Measurements from ENCODE around the gene PRDX5. TPM values are rescaled to one million over a fixed set of nuclear protein-coding genes. Genes with fewer than 3 reads are reported as not detected.

PRDX5 gene
- total RNA-seq, result 100 to 1,000 TPM; 108 to 224 TPM

DNA sequence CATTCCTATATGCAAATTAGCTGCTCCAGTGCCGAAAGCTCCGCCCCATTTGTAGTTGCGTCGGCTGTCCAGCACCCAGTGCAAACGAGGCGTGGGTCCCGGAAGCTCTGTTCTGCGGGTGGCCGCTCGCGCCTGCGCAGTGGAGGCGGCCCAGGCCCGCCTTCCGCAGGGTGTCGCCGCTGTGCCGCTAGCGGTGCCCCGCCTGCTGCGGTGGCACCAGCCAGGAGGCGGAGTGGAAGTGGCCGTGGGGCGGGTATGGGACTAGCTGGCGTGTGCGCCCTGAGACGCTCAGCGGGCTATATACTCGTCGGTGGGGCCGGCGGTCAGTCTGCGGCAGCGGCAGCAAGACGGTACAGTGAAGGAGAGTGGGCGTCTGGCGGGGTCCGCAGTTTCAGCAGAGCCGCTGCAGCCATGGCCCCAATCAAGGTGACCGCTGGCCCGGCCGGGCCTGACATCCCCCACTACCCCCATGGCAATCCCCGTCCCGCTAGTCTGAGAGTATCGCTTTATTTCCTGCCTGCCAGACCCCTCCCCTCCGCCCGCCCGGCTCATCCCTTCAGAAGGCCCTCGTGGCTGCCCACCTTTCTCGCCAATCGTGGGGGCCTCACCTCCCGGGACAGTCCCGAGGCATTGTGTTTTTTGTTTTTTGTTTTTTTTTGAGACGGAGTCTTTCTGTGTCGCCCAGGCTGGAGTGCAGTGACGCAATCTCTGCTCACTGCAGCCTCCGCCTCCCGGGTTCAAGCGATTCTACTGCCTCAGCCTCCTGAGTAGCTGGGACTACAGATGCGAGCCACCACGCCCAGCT is at the start of gene PRDX5:
Gene PRDX5 (plus strand): TSS at position 161 of the 805 bp plus-strand sequence. CDS start 95 bp downstream, at position 256.
- ATAC-seq, result peak; percentile 90
- Histone ChIP-seq H3K36me3 (replicated peaks in 1 of 2; ENCODE audit: insufficient read depth in 1 of 2, low read depth in 2 of 2) (peaks cover 0 to 5% of the 10 kb centered on the region in 2 donors), H3K4me1 (peaks cover 45% of the 10 kb centered on the region), H3K27me3 (no peaks in the 10 kb centered on the region), H3K4me3 (peak within 1 kb of the TSS; percentile 66 to 93), H3K27ac (peak within 1 kb of the TSS; percentile 92 to 99 (median 98)), H3K9me3 (no peaks in the 10 kb centered on the region)
- TF ChIP-seq POLR2A (IDR thresholded peaks at IDR 0.05), result peak; percentile 89 to 94 (median 92)
- TF ChIP-seq, protein P1, sequence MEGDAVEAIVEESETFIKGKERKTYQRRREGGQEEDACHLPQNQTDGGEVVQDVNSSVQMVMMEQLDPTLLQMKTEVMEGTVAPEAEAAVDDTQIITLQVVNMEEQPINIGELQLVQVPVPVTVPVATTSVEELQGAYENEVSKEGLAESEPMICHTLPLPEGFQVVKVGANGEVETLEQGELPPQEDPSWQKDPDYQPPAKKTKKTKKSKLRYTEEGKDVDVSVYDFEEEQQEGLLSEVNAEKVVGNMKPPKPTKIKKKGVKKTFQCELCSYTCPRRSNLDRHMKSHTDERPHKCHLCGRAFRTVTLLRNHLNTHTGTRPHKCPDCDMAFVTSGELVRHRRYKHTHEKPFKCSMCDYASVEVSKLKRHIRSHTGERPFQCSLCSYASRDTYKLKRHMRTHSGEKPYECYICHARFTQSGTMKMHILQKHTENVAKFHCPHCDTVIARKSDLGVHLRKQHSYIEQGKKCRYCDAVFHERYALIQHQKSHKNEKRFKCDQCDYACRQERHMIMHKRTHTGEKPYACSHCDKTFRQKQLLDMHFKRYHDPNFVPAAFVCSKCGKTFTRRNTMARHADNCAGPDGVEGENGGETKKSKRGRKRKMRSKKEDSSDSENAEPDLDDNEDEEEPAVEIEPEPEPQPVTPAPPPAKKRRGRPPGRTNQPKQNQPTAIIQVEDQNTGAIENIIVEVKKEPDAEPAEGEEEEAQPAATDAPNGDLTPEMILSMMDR (IDR thresholded peaks at IDR 0.05), result peak; percentile 18 to 85 (median 53)
- intact Hi-C loops (cut with DNase I), result no loop called here
- 0% methylated on average over 35 to 61 of the region's 61 CpGs for WGBS, 2 donors
- peak; percentile 96 to 99 (median 98) for DNase-seq

DNA sequence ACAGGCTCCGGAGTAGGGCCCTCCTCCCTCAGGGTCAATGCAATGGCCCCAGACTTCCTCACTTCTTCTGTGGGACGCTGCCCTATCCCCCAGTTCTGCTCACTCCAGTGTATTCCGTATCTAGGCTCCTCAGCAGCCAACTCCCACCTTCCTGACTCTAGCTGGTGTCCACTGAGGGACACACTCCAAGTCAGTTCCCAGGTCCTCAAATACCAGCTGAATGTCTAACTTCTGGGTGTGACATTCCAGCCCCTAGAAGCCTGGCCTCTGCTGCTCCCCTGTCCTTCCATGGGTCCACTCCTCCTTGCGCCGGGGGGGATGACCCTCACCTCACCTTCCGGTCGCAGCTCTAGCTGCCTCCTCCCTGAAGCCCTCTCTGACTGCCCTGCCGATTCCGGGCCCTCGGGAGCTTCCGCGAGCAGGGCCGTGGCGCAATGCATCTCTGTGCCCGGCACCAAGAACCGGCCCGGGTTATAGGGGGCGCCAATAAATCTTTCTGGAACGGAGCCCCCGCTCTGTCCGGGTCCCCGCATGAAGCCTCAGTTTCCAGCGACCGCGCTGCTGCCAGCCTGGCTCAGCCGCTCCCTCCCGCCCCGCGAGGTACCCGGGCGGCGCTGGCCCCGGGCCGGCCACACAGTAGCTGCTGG is 48.9 kb upstream of the PRDX5 start:
- no peaks in the 10 kb centered on the region for H3K9me3 ChIP-seq
- H3K27ac ChIP-seq, result peak overlapping the region; percentile 95 to 98 (median 96)
- TF ChIP-seq, protein P1 (IDR thresholded peaks at IDR 0.05), result no peak
- TF ChIP-seq POLR2A (IDR thresholded peaks at IDR 0.05), result no peak
- 0 to 5% methylated on average over 4 to 34 of the region's 34 CpGs for WGBS, 2 donors
- intact Hi-C loops (cut with DNase I), result no loop called here
- no peaks in the 10 kb centered on the region for H3K36me3 ChIP-seq (replicated peaks in 1 of 2; ENCODE audit: insufficient read depth in 1 of 2, low read depth in 2 of 2)
- DNase-seq (peak; percentile 57 to 65 (median 60)), ATAC-seq (peak; percentile 9)
- peaks cover 43% of the 10 kb centered on the region for H3K4me1 ChIP-seq
- H3K4me3 ChIP-seq, result peak overlapping the region; percentile 5 to 53
- no peaks in the 10 kb centered on the region for H3K27me3 ChIP-seq

DNA sequence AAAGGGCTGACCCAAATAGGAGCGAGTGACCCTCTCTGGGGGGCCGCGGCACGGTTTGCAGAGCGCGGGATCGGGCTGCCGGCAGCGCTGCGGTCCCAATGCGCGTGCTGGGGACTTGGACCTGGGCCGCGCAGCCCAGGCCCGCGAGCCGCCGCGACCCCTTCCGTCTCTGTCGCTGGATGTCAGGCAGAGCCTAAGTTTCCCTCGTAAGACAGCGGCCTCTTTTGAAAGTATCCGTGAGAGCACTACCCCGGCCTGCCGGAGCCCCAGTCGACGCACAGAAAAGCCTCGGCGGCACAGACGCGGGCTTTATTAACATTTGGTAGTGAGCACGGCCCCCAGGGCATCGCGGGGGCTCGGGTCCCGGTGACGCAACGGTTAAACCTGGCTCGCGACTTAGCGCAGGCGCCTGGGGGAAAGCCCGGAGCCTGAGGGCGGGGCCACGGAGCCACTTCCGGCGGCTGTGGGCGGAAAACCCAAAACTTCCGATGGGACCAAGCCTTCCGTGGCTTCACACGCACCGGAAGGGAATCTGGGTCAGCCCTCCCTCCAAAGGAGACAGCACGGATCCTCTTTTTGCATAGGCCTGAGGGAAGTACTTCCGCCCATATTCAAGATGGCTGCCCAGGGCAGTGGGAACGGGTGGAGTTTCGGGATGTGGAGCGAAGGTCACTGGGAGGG is 48.2 kb upstream of the PRDX5 start:
- no peaks in the 10 kb centered on the region for H3K36me3 ChIP-seq (replicated peaks in 1 of 2; ENCODE audit: insufficient read depth in 1 of 2, low read depth in 2 of 2)
- TF ChIP-seq, protein P1 (IDR thresholded peaks at IDR 0.05), result peak in 3 of 7 experiments; percentile 22 to 29 (median 25)
- peak in 2 of 3 donors; percentile 52 to 66 for TF ChIP-seq POLR2A (IDR thresholded peaks at IDR 0.05)
- H3K4me3 ChIP-seq, result peak overlapping the region; percentile 53 to 83
- 0% methylated on average over 5 to 58 of the region's 58 CpGs for WGBS, 2 donors
- H3K27ac ChIP-seq, result peak overlapping the region; percentile 95 to 98 (median 96)
- no peaks in the 10 kb centered on the region for H3K27me3 ChIP-seq
- DNase-seq, result peak; percentile 98 to 99 (median 98)
- H3K9me3 ChIP-seq, result no peaks in the 10 kb centered on the region
- ATAC-seq, result peak; percentile 86
- intact Hi-C loops (cut with DNase I), result no loop called here
- peaks cover 44% of the 10 kb centered on the region for H3K4me1 ChIP-seq

DNA sequence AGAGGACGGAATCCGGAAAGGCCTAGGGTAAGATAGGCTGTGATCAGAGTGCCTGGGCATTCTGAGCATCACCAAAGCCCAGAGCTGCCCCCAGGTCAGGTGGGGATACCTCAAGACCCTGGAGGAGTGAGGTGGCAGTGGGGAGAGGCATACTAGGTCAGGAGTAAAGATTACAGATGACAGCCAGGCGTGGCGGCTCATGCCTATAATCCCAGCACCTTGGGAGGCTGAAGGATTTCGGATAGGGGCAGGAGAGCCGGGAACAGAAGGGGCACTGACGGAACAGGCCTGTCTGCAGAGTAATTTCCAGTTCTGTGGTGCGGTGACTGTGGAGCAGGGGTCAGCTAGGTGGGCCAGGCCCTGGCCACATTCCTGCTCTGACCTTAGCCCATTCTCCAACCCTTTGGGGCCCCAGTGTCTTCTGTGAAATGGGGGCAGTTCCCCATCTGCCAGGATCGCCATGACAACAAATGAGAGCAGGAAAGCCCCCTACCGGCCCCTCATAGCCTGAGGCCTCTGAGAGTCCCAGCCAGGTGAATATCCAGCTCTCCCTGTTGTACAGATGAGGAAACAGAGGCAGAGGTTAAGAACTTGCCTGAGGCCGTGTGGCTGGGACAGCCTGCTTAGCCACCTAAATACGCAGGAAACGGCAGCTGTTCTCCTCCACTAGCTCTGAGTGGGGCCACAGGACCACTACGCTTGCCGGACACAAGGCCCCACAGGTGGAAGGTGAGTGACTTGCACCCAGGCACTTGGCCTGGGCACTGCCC is 42.7 kb upstream of the PRDX5 start:
- ATAC-seq (no peak), DNase-seq (no peak)
- no peaks in the 10 kb centered on the region for H3K27me3 ChIP-seq
- WGBS, 2 donors, result 91 to 96% methylated on average over 9 to 15 of the region's 15 CpGs
- intact Hi-C loops (cut with DNase I), result no loop called here
- peaks cover 26% of the 10 kb centered on the region for H3K4me1 ChIP-seq
- no peak overlapping the region for H3K4me3 ChIP-seq
- no peak overlapping the region for H3K27ac ChIP-seq
- peaks cover 0 to 3% of the 10 kb centered on the region in 2 donors for H3K36me3 ChIP-seq (replicated peaks in 1 of 2; ENCODE audit: insufficient read depth in 1 of 2, low read depth in 2 of 2)
- no peaks in the 10 kb centered on the region for H3K9me3 ChIP-seq
- TF ChIP-seq, protein P1 (IDR thresholded peaks at IDR 0.05), result no peak
- no peak for TF ChIP-seq POLR2A (IDR thresholded peaks at IDR 0.05)
